Activated CD8-positive, alpha-beta memory T cell treated with anti-CD3 and anti-CD28 coated beads, Interleukin-2, amount 50 U/mL, for 24 hours (primary cell): ENCODE data around the gene SLC36A2.
"Not testable (repeated sequence)": the region's sequence is repeated elsewhere in the genome, so short reads cannot be mapped to it uniquely, and the experiment has no call there.

Source experiments
- DNase-seq: peaks from one replicate; pipeline ENCODE4 v3.0.0-alpha.2; 2020; ENCODE audit errors: extremely low read depth

SLC36A2 gene

GRCh38 chr5:151326266-151326665, 21.1 kb downstream of the SLC36A2 start:
- DNase-seq: no peak

GRCh38 chr5:151320481-151320880, 26.9 kb downstream of the SLC36A2 start:
- DNase-seq: no peak

GRCh38 chr5:151318850-151319732, 28.3 kb downstream of the SLC36A2 start:
- no peak for DNase-seq

GRCh38 chr5:151317871-151318270, 29.5 kb downstream of the SLC36A2 start:
- DNase-seq: no peak

GRCh38 chr5:151315998-151316597, 31.3 kb downstream of the SLC36A2 start:
- DNase-seq: peak; percentile 15

- DNase-seq: no peak
Observed at GRCh38 chr5:151313357-151313756, 34.0 kb downstream of the SLC36A2 start.

GRCh38 chr5:151312756-151313324, 34.5 kb downstream of the SLC36A2 start:
- DNase-seq: no peak

GRCh38 chr5:151310932-151311331, 36.4 kb downstream of the SLC36A2 start:
- no peak for DNase-seq

GRCh38 chr5:151309821-151310220, 37.5 kb downstream of the SLC36A2 start:
- DNase-seq: not testable (repeated sequence)

GRCh38 chr5:151309266-151309665, 38.1 kb downstream of the SLC36A2 start:
- DNase-seq: not testable (repeated sequence)

- no peak for DNase-seq
Observed at GRCh38 chr5:151303666-151304065, 43.7 kb downstream of the SLC36A2 start, which contains the start of gene SLC36A3. Gene SLC36A3, minus strand, starts transcription at chr5:151303766. Its CDS starts 412 bp downstream, at chr5:151303354.

- DNase-seq: no peak
Observed at GRCh38 chr5:151298063-151298855, 49.1 kb downstream of the SLC36A2 start.

- DNase-seq: no peak
Observed at GRCh38 chr5:151296974-151297373, 50.4 kb downstream of the SLC36A2 start.

GRCh38 chr5:151296478-151296830, 50.9 kb downstream of the SLC36A2 start:
- no peak for DNase-seq

- no peak for DNase-seq
Observed at GRCh38 chr5:151295791-151296477, 51.4 kb downstream of the SLC36A2 start.

GRCh38 chr5:151295138-151295537, 52.2 kb downstream of the SLC36A2 start:
- DNase-seq: no peak

- no peak for DNase-seq
Observed at GRCh38 chr5:151293624-151294023, 53.7 kb downstream of the SLC36A2 start.

GRCh38 chr5:151288180-151288579, 59.2 kb downstream of the SLC36A2 start:
- DNase-seq: no peak

GRCh38 chr5:151286246-151286645, 61.1 kb downstream of the SLC36A2 start:
- no peak for DNase-seq

GRCh38 chr5:151285683-151286082, 61.7 kb downstream of the SLC36A2 start:
- no peak for DNase-seq

GRCh38 chr5:151284392-151284967, 62.9 kb downstream of the SLC36A2 start:
- no peak for DNase-seq
